ENCODE results near the gene RADIL. TPM values are rescaled to one million over a fixed set of nuclear protein-coding genes. Genes with fewer than 3 reads are reported as not detected.
A peak's percentile ranks its signal among the peaks of the same experiment; 100 is the strongest.

RADIL gene
- total RNA-seq, 1 donor from 2014 or later: 19.8 TPM

GRCh38 chr7:4836206-4836661 lies 47.3 kb downstream of the RADIL start:
- no peak for ATAC-seq
- intact Hi-C loops (cut with DNase I): no loop called here
- DNase-seq (ENCODE audit: low spot score): no peak

- DNase-seq (ENCODE audit: low spot score) (peak; percentile 44), ATAC-seq (no peak)
- intact Hi-C loops (cut with DNase I): no loop called here
These were observed 47.9 kb downstream of the RADIL start for GRCh38 chr7:4835398-4836205.

- ATAC-seq: no peak
- intact Hi-C loops (cut with DNase I): no loop called here
- DNase-seq (ENCODE audit: low spot score): peak; percentile 48
These were observed 48.7 kb downstream of the RADIL start for GRCh38 chr7:4834601-4835397.

- no peak for ATAC-seq
- intact Hi-C loops (cut with DNase I): no loop called here
- peak; percentile 51 for DNase-seq (ENCODE audit: low spot score)
These were observed 49.6 kb downstream of the RADIL start for GRCh38 chr7:4833691-4834600.

- intact Hi-C loops (cut with DNase I): no loop called here
- ATAC-seq (no peak), DNase-seq (ENCODE audit: low spot score) (peak; percentile 46)
These were observed 50.3 kb downstream of the RADIL start for GRCh38 chr7:4833176-4833575.

- no peak for DNase-seq (ENCODE audit: low spot score)
- ATAC-seq: no peak
- intact Hi-C loops (cut with DNase I): no loop called here
These were observed 50.8 kb downstream of the RADIL start for GRCh38 chr7:4832711-4833110.

- DNase-seq (ENCODE audit: low spot score): no peak
- no peak for ATAC-seq
- intact Hi-C loops (cut with DNase I): no loop called here
These were observed 51.6 kb downstream of the RADIL start for GRCh38 chr7:4831723-4832495.

GRCh38 chr7:4830176-4830575 lies 53.3 kb downstream of the RADIL start:
- intact Hi-C loops (cut with DNase I): no loop called here
- DNase-seq (ENCODE audit: low spot score) (peak; percentile 79), ATAC-seq (peak; percentile 91)

GRCh38 chr7:4828720-4829383 lies 54.7 kb downstream of the RADIL start:
- ATAC-seq (no peak), DNase-seq (ENCODE audit: low spot score) (no peak)
- intact Hi-C loops (cut with DNase I): no loop called here

- no peak for DNase-seq (ENCODE audit: low spot score)
- ATAC-seq: no peak
- intact Hi-C loops (cut with DNase I): no loop called here
These were observed 58.4 kb downstream of the RADIL start for GRCh38 chr7:4825081-4825480.

GRCh38 chr7:4824120-4824775 lies 59.3 kb downstream of the RADIL start:
- no peak for DNase-seq (ENCODE audit: low spot score)
- intact Hi-C loops (cut with DNase I): no loop called here
- ATAC-seq: no peak

- DNase-seq (ENCODE audit: low spot score) (no peak), ATAC-seq (no peak)
- intact Hi-C loops (cut with DNase I): no loop called here
These were observed 59.9 kb downstream of the RADIL start for GRCh38 chr7:4823441-4824119.

- intact Hi-C loops (cut with DNase I): no loop called here
- ATAC-seq (no peak), DNase-seq (ENCODE audit: low spot score) (no peak)
These were observed 60.8 kb downstream of the RADIL start for GRCh38 chr7:4822677-4823076.

- ATAC-seq: no peak
- intact Hi-C loops (cut with DNase I): no loop called here
- peak; percentile 58 for DNase-seq (ENCODE audit: low spot score)
These were observed 62.5 kb downstream of the RADIL start for GRCh38 chr7:4820967-4821471.

GRCh38 chr7:4820405-4820966 lies 63.0 kb downstream of the RADIL start:
- DNase-seq (ENCODE audit: low spot score) (peak; percentile 55), ATAC-seq (peak; percentile 43)
- intact Hi-C loops (cut with DNase I): no loop called here

Measured in sciatic nerve (tissue), 2 donors.